Endothelial cell of umbilical vein (primary cell): ENCODE data around the gene PLEKHF1.

ENCODE experiments used
- CTCF ChIP-seq, 2 donors: IDR thresholded peaks; 1 replicate in 1 of 2; 2 replicates in 1 of 2; pipeline ENCODE4 v1.5.1; 2011; ENCODE audit warnings: low read length in 2 of 2, mild to moderate bottlenecking in 2 of 2, moderate library complexity in 2 of 2, control low read depth in 1 of 2, inconsistent platforms in 1 of 2, low read depth in 1 of 2; ENCODE audit not compliant: insufficient read depth in 1 of 2; ENCODE audit errors: extremely low read depth in 1 of 2
- FOS ChIP-seq: IDR thresholded peaks from 2 replicates; pipeline ENCODE4 v1.6.1; 2011; ENCODE audit warnings: mild to moderate bottlenecking, low read length, moderate library complexity, borderline replicate concordance; ENCODE audit not compliant: insufficient read depth
- POLR2A ChIP-seq: IDR thresholded peaks from 2 replicates; pipeline ENCODE4 v1.6.1; 2012; ENCODE audit warnings: low read depth, mild to moderate bottlenecking, control low read depth, low read length

- TF ChIP-seq CTCF (IDR thresholded peaks at IDR 0.05; ENCODE audit: extremely low read depth in 1 of 2, insufficient read depth in 1 of 2, low read depth in 1 of 2, low read length in 2 of 2) (no peak), FOS (no peak), POLR2A (no peak)
These were observed 11.9 kb downstream of the PLEKHF1 start for GRCh38 chr19:29677001-29677817.
